ENCODE measurements around the gene DIS3L2.

GRCh38 chr2:232367016-232367415, 405.5 kb downstream of the DIS3L2 start:
- no peak for TF ChIP-seq EZH2 (IDR thresholded peaks at IDR 0.05; ENCODE audit: low read depth, low read length, severe bottlenecking)
- no peak for TF ChIP-seq CTCF (IDR thresholded peaks at IDR 0.05; ENCODE audit: control extremely low read depth in 1 of 3, insufficient read depth in 1 of 3, low read depth in 1 of 3, low read length in 3 of 3)
- TF ChIP-seq ZNF274 (IDR thresholded peaks at IDR 0.05; ENCODE audit: borderline replicate concordance, extremely low read depth, low read length) = no peak

Measured in H1 (cell line).